ENCODE measurements around the gene RPRD1A.
"Not testable (repeated sequence)": the region's sequence is repeated elsewhere in the genome, so short reads cannot be mapped to it uniquely, and the experiment has no call there.

RPRD1A gene, protein sequence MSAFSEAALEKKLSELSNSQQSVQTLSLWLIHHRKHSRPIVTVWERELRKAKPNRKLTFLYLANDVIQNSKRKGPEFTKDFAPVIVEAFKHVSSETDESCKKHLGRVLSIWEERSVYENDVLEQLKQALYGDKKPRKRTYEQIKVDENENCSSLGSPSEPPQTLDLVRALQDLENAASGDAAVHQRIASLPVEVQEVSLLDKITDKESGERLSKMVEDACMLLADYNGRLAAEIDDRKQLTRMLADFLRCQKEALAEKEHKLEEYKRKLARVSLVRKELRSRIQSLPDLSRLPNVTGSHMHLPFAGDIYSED

DNA sequence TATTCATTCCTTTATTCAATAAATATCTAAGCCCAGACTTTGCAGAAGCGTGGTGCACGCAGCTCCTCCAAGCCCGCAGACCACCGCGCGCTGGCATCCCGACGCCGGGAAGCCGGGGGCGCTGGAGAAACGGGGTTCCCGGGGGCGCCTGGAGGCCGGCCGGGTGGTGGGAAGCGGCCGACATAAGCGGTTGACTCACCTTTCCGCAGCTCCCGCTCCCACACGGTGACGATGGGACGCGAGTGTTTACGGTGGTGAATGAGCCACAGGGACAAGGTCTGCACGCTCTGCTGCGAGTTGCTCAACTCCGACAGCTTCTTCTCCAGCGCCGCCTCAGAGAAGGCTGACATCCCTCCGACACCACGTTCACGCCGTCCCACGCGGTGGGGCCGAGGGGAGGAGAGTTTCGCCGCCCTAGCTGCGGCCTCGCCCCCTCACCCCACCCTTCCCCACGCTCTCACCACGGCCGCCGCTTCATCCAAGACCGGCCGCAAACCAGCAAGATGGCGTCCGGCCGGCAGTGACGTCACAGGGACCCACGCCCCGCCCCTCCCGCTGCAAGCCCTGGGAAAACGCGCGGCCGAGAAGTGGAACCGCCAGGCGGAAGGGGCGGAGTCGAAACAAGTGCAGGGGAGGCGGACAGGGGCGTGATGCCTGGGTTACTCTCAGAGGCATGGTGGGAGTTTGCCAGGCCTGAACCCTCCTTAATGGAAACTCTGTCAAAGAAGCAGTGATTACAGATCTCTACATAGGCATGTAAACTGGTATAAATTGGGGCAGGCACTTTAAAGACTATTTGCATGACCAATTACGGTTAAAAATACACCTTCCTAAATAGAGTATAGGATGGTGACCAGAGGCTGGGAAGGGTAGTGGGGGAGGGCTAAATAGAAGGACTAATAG lies at the start of gene RPRD1A:
Gene RPRD1A (minus strand): TSS at position 505 of the 903 bp plus-strand sequence. CDS start 155 bp downstream, at position 350.
- peak; percentile 95 for DNase-seq (ENCODE audit: low read depth)

GRCh38 chr18:36116771-36117170 lies 49.4 kb upstream of the RPRD1A start:
- not testable (repeated sequence) for DNase-seq (ENCODE audit: low read depth)

- no peak for DNase-seq (ENCODE audit: low read depth)
Measured at GRCh38 chr18:36114738-36115137, 47.4 kb upstream of the RPRD1A start.

GRCh38 chr18:36114251-36114650 lies 46.9 kb upstream of the RPRD1A start:
- no peak for DNase-seq (ENCODE audit: low read depth)

DNA sequence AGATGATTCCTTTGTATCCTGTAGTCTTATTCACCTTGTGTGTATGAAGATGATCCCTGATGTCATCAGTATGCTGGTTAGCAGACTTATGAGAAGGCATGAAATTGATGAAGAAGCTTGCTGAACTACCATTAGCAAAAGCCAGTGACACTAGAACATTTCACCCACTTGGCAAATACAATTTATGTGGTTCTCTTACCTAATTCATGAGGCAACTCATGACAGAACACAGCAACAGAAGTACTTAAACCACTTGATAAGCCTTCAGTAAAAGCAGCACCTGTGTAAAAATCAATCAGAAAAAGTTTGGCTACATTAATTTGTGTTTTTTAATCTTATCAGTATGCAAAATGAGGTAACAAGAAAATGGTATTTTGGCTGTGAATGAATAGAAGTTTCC lies 44.9 kb upstream of the RPRD1A start:
- DNase-seq (ENCODE audit: low read depth): no peak

GRCh38 chr18:36109737-36110136 lies 42.4 kb upstream of the RPRD1A start:
- no peak for DNase-seq (ENCODE audit: low read depth)

DNA sequence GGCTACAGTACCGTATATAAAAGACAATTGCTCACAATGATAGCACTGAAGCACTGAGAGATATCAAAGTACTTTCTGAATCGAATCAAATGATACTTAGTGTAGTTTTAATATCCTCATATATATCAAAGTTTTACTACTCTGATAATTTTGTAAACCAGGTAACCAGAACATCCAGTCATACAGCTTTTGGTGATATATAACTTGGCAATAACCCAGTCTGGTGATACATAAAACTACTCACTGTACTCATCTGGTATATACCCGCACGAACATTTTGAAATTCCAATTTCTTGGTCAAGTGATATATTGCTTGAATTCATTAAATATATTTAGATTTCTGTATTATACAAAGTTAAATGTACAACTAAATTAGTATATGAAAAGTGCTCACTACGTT lies 41.2 kb upstream of the RPRD1A start:
- DNase-seq (ENCODE audit: low read depth): no peak

GRCh38 chr18:36108196-36108595 lies 40.8 kb upstream of the RPRD1A start:
- no peak for DNase-seq (ENCODE audit: low read depth)

DNA sequence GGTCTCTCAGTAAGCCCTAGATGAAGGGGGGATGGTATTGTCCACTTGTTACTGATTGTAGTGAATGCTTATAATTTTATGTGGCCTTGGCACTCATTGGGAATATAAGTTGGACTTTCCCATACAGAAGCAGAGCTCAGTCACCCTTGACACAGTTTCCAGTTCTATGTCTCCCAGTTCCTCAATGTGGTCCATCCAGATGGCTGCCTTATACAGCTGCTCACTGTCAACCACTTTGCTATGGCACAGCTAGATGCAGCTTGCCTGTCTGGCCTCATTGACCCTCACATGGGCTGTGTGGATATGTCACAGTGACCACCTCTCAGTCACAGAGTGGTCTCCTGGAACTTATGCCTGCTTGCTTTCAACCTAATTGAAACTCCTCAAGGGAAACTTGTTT lies 40.1 kb upstream of the RPRD1A start:
- no peak for DNase-seq (ENCODE audit: low read depth)

- DNase-seq (ENCODE audit: low read depth): no peak
Measured at GRCh38 chr18:36104749-36105148, 37.4 kb upstream of the RPRD1A start.

DNA sequence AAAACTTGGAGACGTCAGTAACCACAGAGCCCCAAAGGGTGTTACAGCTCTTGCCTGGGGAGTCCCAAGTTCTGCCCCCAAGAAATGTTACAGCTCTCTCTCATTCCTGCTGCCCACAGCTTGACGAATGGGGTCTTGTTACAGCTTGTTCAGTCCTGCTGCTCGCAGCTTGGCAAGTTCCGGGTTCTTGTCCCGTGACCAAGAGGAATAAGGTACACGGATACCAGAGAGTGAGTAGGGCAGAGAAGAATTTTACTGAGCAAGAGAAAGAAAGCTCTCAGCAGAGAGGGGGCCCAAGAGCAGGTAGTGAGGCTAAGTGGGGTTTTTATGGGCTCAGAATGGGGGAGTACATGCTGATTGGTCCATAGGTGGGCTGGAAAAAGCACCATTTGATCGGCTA lies 34.6 kb upstream of the RPRD1A start:
- DNase-seq (ENCODE audit: low read depth): no peak

GRCh38 chr18:36099311-36099710 lies 32.0 kb upstream of the RPRD1A start:
- DNase-seq (ENCODE audit: low read depth): no peak

- no peak for DNase-seq (ENCODE audit: low read depth)
Measured at GRCh38 chr18:36096955-36097354, 29.6 kb upstream of the RPRD1A start.

GRCh38 chr18:36095936-36096519 lies 28.7 kb upstream of the RPRD1A start:
- DNase-seq (ENCODE audit: low read depth): no peak

- DNase-seq (ENCODE audit: low read depth): no peak
Measured at GRCh38 chr18:36094431-36094830, 27.1 kb upstream of the RPRD1A start.

DNA sequence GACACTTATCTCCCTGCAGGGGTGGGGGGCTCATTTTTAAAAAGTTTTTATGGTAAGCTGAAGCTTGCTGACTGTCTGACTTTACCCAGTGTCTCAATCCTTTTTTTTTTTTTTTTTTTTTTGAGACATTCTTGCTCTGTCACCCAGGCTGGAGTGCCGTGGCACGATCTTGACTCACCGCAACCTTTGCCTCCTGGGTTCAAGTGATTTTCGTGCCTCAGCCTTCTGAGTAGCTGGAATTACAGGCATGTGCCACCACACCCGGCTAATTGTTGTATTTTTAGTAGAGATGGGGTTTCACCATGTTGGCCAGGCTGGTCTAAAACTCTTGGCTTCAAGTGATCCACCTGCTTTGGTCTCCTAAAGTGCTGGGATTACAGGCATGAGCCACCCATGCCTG lies 24.8 kb upstream of the RPRD1A start:
- DNase-seq (ENCODE audit: low read depth): not testable (repeated sequence)

GRCh38 chr18:36089001-36089400 lies 21.6 kb upstream of the RPRD1A start:
- DNase-seq (ENCODE audit: low read depth): no peak

DNA sequence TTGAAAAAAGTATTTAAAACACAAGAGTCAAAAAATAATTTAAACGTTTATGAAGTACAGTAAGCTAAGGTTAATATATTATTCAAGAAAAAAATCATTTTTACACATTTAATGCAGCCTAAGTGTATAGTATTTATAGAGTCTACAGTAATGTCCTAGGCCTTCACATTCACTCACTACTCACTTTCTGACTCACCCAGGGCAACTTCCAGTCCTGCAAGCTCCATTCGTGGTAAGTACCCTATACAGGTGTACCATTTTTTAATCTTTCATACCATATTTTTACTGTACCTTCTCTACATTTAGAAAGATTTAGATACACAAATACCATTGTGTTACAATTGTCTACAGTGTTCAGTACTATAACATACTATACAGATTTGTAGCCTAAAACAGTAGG lies 20.9 kb upstream of the RPRD1A start:
- no peak for DNase-seq (ENCODE audit: low read depth)

GRCh38 chr18:36086186-36086585 lies 18.8 kb upstream of the RPRD1A start:
- DNase-seq (ENCODE audit: low read depth): no peak

- DNase-seq (ENCODE audit: low read depth): no peak
Measured at GRCh38 chr18:36085195-36085594, 17.8 kb upstream of the RPRD1A start.

DNA sequence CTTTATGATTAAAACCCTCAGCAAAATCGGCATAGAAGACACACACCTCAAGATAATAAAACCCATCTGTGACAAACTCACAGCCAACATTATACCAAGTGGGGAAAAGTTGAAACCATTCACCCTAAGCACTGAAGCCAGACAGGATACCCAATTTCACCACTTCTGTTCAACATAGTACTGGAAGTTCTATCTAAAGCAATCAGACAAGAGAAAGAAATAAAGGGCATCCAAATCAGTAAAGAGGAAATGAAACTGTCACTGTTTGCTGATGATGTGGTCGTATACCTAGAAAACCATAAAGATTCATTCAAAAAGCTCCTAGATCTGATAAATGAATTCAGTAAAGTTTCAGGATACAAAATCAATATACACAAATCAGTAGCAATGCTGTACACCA lies 16.4 kb upstream of the RPRD1A start:
- no peak for DNase-seq (ENCODE audit: low read depth)

- not testable (repeated sequence) for DNase-seq (ENCODE audit: low read depth)
Measured at GRCh38 chr18:36081118-36081517, 13.8 kb upstream of the RPRD1A start.
